GM19438 (cell line): Measurements from ENCODE around the gene PHACTR3.

Experiments
- ATAC-seq: cut with Tn5 transposase; IDR thresholded peaks from one replicate; pipeline ENCODE4 v1.9.1; 2021; ENCODE audit warnings: low read depth; ENCODE audit not compliant: unreplicated experiment

PHACTR3 gene

DNA sequence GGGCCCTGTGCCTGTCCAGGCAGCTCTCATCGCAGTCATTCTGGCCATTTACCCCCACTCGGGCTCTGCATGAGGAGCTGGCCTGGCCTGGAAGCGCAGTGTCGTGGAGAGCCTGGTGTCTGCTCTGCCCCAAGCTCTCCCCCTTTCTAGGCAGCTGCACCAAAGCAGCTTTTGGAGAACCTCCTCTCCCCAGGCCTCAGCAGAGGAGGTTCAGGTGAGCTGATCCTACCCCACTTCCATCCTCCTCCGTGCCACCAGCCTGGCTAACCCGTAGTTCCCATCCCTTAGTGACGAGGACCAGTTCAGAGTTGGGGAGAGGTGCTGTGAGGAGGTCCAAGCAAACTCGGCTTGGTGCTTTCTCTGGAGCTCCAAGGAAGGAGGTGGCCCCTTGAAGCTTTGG lies 30.5 kb upstream of the PHACTR3 start:
- ATAC-seq, result no peak

DNA sequence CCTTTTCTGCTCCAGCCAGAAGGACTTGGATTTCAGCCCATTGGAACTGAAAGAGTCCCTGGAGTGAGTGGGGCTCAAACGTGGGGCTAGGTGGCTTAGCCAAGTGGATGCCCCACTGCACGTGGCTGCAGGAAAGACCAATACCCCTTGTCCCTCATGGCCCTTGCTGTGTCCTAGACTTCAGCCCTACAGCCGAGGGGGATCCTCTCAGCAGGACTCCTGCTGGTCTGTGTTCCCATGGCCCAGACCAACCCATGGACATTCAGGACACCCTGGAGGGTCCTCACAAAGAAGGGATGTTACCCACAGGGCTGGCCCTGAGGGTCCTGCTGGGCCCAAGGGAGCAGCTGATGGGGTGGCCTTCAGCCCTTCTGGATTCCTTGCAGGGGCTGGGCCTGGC lies 30.0 kb upstream of the PHACTR3 start:
- ATAC-seq, result no peak

DNA sequence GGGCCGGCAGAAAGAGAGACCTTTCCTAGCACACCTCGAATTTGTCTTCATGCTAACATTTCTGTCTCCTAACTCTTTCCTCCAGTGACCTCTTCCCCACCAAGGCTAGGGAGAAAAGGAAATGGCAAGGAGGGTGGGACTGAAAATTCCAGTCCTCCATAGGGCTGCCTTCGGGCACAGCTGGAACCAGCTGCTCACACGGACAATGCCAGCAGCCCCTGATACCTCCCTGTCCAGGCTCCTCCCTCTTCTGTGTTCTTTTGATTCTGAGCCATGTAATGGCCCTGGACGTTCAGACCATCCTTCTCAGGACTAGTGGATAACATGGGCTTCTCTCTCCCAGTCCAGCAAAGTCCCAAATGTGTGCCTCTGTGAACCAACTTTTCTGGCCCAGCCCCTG lies 29.1 kb upstream of the PHACTR3 start:
- no peak for ATAC-seq

DNA sequence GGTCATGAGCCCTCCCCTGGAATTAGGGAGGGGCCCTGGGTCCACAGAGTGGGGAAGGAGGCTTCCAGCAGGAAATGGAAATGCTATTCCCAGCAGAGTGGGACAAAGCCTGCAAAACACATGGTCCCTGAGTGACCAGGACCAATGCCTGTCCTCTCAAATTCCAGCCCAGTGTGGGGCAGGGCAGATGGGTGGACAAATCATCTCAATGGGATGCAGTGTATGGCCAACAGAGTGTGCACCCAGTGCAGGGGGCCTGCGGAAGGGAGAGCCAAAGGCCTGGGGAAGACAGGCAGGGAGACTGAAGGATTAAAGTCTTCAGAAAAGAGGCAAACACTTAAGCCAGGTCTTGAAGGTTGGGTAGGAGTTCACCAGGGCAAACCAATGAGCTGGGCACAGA lies 28.7 kb upstream of the PHACTR3 start:
- no peak for ATAC-seq

DNA sequence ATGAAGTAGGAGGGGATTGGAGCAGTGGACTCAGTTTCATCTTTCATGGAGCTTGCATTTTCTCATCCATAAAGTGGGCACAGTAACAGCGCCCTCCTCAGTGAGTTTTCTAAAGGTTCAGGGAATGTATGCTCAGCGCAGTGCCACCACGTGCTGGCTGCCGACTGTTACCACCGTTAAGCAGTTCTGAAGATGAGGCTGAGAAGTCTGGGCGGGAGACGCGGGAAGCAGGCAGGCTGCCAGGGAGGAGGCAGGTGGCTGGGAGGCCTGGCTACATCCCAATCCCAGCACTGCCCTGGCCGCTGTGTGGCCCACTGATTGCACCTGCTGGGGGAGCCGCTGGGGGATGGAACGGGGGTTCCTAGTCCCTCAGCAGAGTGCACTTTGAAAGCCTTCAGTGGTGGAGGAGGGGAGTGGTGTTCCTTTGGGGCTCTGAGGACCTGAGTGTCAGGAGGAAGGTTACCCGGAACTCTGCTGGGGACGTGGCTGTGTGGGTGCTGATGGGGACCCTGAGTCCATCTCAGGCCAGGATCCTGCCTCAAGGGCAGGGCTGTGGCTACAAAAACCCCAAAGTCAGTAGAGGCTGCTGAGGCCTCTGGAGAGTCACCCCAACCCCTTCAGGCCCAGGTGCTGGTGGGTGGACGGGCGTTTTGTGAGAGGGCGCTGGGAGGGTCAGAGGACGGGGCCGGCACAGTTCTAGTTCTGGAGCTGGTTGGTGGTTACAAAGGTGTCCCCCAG lies 28.0 kb upstream of the PHACTR3 start:
- ATAC-seq, result no peak

DNA sequence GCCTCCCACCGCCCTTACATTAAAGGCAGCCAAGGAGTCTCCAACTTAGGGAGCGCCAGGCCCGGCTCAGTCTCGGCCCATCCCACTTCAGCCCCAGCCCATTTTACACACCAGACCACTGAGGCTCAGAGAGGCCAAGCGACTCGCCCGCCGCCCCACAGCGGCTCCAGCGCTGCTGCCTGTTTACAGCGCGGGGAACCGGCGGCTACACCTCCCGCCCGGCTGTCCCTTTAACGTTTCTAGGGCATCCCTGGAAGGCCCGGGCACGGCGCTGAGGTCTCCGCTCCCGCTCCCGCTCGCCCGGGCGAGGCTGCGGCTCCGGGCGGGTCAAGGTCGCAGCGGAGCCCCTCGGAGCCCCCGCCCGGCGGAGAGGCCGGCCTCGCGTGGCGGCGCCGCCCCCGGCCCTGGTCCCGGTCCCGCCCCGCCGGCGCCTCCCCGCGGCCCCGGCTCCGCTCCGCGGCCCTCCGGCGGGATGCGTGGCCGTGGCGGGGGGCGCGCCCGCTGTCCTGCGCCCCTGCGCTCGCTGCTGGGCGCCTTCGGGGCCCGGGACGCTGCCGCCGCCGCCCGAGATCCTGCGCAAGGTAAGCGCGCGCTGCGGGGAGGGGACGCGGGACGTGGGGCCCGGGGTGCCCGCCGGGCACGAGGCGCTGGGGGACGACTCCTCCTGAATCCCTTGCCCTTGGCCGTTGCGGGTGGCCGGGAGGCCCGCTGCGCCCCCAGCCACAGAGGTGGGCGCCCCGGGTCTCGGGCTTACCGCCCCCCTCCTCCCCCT lies 27.1 kb upstream of the PHACTR3 start:
- ATAC-seq, result no peak

DNA sequence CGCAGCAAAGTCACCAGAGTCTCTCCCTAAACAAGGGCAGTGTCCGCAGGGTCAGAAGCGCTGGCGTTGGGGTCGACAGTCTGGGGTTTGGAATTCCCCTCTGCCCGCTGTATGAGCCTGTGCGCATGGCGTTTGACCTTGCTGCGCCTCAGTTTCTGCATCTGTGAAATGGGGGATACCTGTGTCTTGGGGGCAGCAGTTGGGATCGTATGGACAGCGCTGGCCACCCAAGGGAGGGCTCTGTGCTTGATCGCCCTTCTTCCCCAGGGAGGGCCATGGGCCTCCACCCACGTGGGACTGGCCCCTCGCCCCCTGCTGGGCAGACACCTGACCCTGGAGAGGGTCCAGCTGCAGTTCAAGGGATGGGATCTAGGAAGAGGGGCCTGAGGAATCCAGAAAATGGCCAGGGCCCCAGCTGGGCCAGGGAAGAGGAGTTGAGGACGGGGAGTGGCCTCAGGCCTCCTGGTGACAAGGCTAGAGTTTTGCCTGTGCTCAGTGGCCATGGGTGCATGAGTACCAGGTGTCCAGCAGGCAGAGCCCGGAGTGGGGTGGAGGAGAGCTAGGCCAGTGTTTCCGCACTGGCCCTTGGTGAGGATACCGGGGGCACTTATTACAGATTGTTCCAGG lies 26.4 kb upstream of the PHACTR3 start:
- no peak for ATAC-seq

DNA sequence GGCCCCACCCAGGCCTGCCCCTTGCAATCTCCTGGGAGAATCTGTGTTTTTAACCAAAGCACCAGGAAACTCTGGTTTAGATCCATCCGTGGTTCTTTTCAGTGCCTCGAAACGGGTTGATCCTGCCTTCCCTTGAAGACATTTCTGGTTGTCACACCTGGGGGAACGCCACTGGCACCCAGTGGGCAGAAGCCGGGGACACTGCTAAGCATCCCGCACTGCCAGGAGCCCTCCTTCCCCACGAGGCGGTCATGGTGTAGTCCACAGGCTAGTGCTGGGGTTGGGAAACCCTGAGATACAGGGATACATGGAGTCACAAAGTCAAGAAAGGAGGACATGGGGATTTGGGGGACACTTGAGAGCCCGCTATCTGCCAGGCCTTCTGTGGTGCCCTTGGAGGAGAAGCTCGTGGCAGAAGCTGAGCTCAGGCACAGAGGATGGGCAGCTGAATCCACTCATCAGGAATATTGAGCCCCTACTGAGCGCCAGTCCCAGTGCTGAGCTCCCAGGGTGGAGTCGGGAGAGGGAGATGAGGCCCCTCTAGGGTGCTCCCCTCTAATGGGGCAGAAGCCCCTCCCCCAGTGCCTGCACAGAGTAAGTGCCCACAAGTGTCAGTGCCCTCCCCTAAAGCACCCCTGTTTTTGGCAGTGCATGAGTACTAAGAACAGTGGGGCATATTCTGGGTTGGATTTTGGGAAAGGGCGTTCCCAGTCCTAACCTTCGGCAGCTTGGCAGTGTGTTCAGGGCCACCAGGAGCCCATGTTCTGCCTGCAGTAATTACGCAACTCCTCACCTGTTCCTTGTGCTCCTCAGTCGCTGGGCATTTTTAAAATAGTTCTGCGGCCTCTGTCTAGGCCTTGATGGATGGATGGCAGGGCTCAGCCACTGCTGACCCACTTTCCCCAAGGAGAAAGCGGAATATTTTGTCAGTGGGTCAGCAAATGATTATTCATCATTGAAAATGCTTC lies 25.6 kb upstream of the PHACTR3 start:
- no peak for ATAC-seq

DNA sequence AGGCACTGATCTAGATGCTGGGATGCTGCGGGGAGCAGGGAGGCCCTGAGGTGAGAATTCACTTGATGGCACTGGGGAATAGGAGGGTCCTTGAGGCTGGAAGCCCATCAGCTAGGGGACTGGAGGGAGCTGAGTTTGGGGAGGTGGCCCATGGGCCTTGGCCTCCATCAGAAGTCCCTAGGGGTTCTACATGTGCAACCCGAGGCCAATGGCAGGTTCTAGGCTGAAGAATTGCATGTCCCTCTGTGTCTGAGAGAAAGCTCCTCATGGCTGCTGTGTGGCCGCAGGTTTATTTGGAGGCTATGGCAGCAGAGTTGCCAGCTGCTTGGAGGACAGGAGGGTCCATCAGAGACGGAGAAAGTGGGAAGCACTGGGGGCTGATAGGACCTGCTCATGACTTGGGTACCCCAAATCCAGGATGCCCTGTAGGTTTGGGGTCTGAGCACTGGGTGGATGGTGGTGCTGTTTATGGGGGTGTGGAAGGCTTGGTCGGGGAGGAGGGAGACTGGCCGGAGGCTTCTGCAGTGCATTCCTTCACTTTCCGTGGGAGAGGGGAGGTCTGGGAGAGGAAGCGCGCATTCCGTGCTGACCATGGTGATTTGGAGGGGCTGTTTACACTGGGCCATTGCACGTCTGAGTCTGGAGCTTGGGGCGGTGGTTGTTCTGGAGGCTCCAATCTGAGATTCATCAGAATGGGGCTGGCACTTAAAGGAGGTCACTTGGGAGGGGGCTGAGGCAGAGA lies 24.8 kb upstream of the PHACTR3 start:
- ATAC-seq, result no peak

DNA sequence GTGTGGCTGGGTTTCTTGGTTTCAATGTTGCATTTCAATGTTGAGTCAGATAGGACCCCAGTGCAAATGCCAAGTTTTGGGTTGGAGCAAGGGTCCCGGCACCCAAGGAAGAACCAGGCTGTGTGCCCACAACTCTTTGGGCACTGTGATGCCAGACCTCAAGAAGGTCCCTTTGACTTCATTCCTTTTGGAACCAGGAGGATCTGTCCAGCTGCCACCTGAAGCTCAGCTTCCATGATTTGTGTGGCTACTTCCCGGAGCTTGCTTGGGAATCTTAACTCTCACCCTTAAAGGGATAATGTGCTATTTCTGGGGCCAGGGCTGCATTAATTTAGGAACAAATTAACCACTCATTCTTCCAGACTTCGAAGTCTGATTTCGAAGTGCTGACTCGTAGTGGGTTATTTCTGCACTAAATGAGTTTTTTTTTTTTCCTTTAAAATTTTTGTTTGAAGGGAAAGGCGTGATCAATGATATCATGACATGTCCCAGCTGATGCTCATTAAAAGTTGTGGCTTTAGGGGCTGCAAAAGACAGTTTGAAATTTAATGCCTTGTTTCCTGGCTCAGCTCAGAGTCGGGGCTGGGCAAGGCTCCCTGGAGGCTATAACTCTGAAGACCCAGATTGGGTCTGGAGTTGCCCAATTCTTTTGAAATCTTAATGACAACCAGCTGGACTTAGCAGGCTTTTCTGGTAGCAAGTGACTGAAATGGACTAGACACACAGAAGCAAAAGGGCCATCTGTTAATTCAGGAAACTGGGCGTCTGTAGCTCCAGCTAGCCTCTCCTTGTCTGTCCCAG lies 24.0 kb upstream of the PHACTR3 start:
- no peak for ATAC-seq

DNA sequence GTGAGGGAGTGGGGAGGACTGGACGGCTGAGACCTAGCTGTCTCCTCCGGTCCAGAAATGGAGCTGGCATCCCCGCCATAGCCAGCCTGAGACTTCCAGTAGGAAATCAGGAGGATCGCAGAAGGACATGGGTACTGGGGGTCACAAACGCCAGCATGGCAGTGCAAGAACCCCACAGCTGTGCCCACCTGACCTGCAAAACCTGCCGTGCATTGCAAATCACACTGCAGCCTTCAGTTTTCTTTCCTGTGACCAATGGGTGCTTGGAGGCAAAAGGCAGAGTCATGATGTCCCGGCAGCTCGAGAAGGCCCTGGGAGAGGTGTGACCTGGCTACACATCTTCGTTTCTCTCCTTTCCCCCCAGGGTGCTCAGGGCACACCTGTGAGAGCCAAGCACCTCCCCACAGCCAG lies 23.3 kb upstream of the PHACTR3 start:
- ATAC-seq, result no peak

DNA sequence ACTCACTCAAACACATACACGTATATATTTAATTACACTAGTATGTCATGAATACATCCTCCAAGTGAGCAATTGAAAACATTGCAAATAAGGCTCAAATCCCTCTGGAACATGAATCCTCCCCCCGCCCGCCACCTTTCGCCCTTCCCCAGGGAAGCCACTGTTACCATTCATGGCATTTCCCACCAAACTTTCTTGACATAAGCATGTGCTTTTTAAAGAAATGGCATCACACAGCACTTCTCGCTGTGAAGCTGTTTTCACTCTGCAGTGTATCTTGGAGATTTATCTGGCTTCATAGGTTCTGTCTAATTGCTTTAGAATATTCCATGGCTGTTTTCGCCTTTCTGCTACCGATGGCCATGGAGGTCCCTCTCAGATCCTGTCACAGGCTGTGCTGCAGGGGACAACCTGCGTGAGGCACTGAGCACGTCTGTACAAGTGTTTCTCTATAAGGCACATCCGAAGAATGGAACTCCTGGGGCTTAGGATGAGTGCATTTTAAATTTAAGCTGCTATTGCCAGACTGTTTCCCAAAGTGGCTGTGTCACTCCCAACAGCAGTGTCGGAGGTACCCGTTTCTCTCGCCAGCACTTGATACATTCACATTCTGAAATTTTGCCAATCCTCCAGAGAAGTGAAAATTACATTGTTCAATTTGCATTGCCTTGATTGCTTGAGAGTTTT lies 22.2 kb upstream of the PHACTR3 start:
- no peak for ATAC-seq

DNA sequence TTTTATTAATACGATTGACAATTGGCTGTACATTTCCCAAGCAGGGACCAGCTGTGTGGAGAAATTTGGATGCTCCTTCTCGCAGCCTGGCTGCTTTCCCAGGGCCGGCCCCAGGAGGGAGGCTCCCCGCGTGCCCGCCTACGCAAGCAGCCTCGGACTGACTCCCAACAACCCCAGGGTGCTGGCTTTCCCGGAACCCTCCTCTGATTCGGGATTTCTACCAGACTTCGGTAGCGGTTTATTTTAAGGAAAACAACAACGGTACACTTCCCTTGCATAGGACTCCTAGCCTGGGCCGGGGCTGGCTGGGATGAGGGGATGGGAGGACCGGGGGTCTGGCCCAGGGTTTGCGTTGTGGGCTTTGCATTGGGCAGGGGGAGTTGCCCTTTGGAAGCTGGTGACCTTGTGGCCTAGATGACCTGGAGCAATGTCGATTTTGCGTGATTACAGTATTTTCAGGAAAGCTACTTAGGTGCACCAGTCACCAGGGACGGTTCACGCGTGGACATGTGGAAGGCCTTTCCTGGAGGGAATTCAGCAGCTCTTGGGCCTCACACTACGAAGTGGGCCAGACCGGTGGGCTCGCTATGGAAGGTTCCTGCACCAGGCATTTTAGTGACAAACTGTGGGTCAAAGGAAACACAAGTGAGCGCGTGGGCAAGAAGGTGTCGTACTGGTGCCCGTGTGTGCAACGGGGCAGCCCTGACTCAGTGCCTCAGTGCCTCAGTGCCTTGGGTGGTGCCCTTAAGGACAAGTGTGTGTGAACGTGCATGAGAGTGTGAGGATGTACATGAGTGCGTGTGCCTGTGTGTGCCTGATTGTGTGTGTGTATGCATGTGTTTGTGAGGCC lies 20.7 kb upstream of the PHACTR3 start:
- no peak for ATAC-seq

DNA sequence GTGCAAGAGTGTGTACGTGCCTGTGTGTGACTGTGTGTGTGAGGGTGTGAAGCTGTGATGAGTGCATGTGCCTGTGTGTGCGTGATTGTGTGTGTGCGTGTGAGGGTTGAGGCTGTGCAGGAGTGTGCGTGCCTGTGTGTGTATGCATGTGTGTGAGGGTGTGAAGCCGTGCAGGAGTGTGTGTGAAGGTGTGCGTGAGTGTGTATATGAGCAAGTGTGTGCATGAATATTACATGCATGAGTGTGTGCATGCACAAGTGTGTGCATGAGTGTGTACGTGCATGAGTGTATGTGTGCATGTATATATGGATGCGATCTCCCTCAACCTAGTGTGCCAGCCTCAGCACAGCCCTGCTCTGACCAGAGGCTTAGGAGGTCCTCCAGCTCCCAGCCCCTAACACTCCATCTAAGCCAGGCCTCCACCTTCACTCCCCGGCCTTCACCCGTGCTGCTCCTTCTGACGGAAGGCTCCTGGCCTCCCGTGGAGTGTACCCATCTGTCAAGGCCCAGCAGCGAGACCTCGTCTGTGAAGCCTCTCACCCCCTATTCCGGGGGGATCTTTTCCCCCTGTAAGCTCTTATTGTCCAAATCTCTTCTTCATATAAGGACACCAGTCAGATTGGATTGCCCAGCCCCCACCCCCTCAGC lies 19.9 kb upstream of the PHACTR3 start:
- no peak for ATAC-seq

DNA sequence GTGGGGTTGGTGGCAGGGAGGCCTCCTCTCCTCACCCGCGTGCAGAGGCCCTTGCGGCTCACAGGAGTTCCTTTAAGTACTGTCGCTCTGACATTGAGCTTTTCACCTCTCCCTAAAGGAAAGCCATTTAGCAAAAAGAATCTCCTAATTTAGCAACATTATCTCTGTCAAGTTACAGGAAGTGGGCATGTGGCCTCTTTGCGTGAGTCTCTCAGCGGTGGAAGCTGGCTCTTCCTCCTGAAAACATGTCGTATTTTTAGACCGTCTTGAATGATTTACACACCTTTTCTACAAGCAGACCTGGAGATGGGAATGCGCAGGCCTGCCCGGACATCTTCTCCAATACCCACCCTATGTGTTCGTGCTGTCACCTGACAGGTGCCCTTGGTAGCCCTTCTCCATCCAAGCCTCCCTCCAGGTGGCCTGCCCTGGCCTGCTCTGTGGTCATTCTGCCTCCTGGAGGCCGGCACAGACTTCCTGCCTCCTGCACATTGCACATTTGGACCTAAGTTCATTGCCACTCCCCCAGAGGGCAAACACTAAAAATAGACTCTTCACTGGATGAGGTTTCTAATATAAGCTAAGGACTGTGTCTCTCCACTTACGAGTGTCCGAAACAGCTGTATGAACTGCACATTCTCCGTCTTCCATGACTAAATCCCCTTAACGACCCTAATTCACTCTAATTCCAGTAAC lies 18.5 kb upstream of the PHACTR3 start:
- ATAC-seq, result no peak

DNA sequence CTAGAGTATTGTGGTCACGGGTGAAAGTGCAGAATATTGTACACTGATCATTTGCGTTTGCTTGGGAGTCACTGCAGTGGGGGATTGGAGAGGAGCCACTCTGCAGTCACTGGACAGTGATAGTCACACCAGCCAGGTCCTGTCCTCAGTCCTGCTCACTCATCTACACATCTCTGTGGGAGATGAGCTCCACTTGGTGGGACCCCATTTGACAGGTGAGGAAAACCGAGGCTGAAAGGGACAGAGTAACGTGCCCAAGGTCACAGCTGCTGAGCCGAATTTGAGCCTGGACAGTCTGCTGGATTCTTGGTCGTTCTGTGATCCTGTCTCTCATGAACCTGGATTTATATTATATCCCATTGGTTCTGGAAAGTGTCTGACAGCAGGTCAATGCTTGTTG lies 17.7 kb upstream of the PHACTR3 start:
- ATAC-seq, result no peak

DNA sequence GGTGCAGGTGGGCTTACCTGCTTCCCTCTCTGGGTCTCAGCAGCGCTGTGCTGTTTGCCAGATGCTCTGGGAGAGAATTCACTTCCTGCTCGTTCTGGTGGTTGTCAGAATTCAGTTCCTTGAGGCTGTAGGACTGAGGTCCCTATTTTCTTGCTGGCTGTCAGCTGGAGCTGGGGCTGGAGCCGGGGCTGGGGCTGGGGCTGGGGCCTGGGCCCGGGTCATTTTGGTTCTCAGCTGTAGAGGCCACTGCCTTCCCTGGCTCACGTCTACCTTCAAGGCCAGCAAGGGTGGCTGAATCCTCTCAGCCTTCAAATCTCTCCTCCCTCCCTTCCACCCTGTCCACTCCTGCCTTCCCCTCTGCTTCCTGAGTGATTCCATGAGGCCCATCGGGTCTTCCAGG lies 16.8 kb upstream of the PHACTR3 start:
- no peak for ATAC-seq
